ENCODE results near the gene SELENON.
"Not testable (repeated sequence)": the region's sequence is repeated elsewhere in the genome, so short reads cannot be mapped to it uniquely, and the experiment has no call there.

Gene SELENON

GRCh38 chr1:25832336-25833037 is 32.5 kb downstream of the SELENON start:
- no peak for DNase-seq

GRCh38 chr1:25833158-25833557 is 33.2 kb downstream of the SELENON start:
- no peak for DNase-seq

GRCh38 chr1:25834894-25835293 is 34.9 kb downstream of the SELENON start:
- no peak for DNase-seq

GRCh38 chr1:25836695-25837094 is 36.7 kb downstream of the SELENON start:
- DNase-seq: no peak

GRCh38 chr1:25837262-25837875 is 37.4 kb downstream of the SELENON start:
- DNase-seq: peak; percentile 44

GRCh38 chr1:25839808-25840207 is 39.8 kb downstream of the SELENON start:
- DNase-seq: not testable (repeated sequence)

- no peak for DNase-seq
Measured at GRCh38 chr1:25843483-25843882, 43.5 kb downstream of the SELENON start.

- no peak for DNase-seq
Measured at GRCh38 chr1:25844536-25845337, 44.7 kb downstream of the SELENON start.

GRCh38 chr1:25845664-25846063 is 45.7 kb downstream of the SELENON start:
- DNase-seq: no peak

GRCh38 chr1:25847929-25848328 is 47.9 kb downstream of the SELENON start:
- DNase-seq: no peak

- no peak for DNase-seq
Measured at GRCh38 chr1:25848531-25848930, 48.5 kb downstream of the SELENON start.

- no peak for DNase-seq
Measured at GRCh38 chr1:25854554-25854953, 54.6 kb downstream of the SELENON start.

- DNase-seq: no peak
Measured at GRCh38 chr1:25856856-25857255, 56.9 kb downstream of the SELENON start.

- no peak for DNase-seq
Measured at GRCh38 chr1:25858494-25858893, 58.5 kb downstream of the SELENON start.

- DNase-seq: peak; percentile 76
Measured at GRCh38 chr1:25858906-25859789, 59.2 kb downstream of the SELENON start, which contains the start of gene AUNIP. TSS of gene AUNIP (minus strand) at chr1:25859457. CDS start at chr1:25859357, 100 bp downstream.

GRCh38 chr1:25861316-25862286 is 61.6 kb downstream of the SELENON start:
- DNase-seq: no peak

GRCh38 chr1:25862785-25863485 is 62.9 kb downstream of the SELENON start:
- DNase-seq: no peak

- DNase-seq: no peak
Measured at GRCh38 chr1:25863486-25864262, 63.7 kb downstream of the SELENON start.

- no peak for DNase-seq
Measured at GRCh38 chr1:25864434-25864833, 64.4 kb downstream of the SELENON start.

GRCh38 chr1:25866288-25866687 is 66.3 kb downstream of the SELENON start:
- no peak for DNase-seq
